Heart right ventricle (tissue), 16 donors: Measurements from ENCODE around the gene SLIT1. TPM values are rescaled to one million over a fixed set of nuclear protein-coding genes. Genes with fewer than 3 reads are reported as not detected.

Experiments
- ATAC-seq, 8 donors: fragments of 200-7000 bp; cut with Tn5 transposase; one replicate each; pipeline ENCODE4 v1.9.1; 2020; ENCODE audit warnings: mild to moderate bottlenecking in 8 of 8, moderate library complexity in 8 of 8, moderate number of reproducible peaks in 1 of 8
- DNase-seq, 2 donors: peaks; one replicate each; pipeline ENCODE4 v3.0.0-alpha.2; 2020
- H3K27ac ChIP-seq, 10 donors: fragments of 200-600 bp; sonication (generic) in 2 of 10; one replicate each; pipeline versions ENCODE4 v1.5.0 to v1.8.0; 2020 to 2022; ENCODE audit warnings: mild to moderate bottlenecking in 3 of 10
- H3K27me3 ChIP-seq, 7 donors: fragments of 200-600 bp; one replicate each; pipeline ENCODE4 v1.8.0; 2021 to 2022; ENCODE audit warnings: mild to moderate bottlenecking in 2 of 7
- H3K36me3 ChIP-seq, 9 donors: fragments of 200-600 bp; sonication (generic) in 1 of 9; one replicate each; pipeline versions ENCODE4 v1.5.0 to v1.8.0; 2020 to 2022; ENCODE audit warnings: mild to moderate bottlenecking in 2 of 9
- H3K4me1 ChIP-seq, 9 donors: fragments of 200-600 bp; sonication (generic) in 1 of 9; one replicate each; pipeline versions ENCODE4 v1.5.0 to v1.8.0; 2020 to 2022; ENCODE audit warnings: mild to moderate bottlenecking in 4 of 9
- H3K4me3 ChIP-seq, 10 donors: fragments of 200-600 bp; sonication (generic) in 2 of 10; one replicate each; pipeline versions ENCODE4 v1.5.0 to v1.8.0; 2020 to 2022; ENCODE audit warnings: mild to moderate bottlenecking in 7 of 10, moderate library complexity in 2 of 10
- H3K9me3 ChIP-seq, 11 donors: fragments of 200-600 bp in 10 of 11; sonication (generic) in 2 of 11; one replicate each; pipeline versions ENCODE4 v1.5.0 to v1.8.0; 2013 to 2022; ENCODE audit warnings: mild to moderate bottlenecking in 2 of 11, control low read depth in 1 of 11, moderate library complexity in 1 of 11
- WGBS, 2 donors: extraction: QIAGEN DNeasy Blood & Tissue Kit; methylation state at CpG; one replicate each; pipeline ENCODE4 v1.1.7; 2013; ENCODE audit warnings: inconsistent platforms in 1 of 2; 5-methylcytosine and 5-hydroxymethylcytosine counted together
- intact Hi-C, 10 donors: fragments of 100-400 bp; cut with DNase I; formaldehyde crosslinking; loops; one replicate each; pipeline versions ENCODE4 v1.11.1 to v1.14.2; 2022
- polyA plus RNA-seq, 2 donors: library from polyadenylated mRNA; stranded (reverse); fragments of 200-250 nt; gene quantifications; one replicate each; pipeline ENCODE4 v1.2.3, GENCODE V29; 2013
- total RNA-seq, 10 donors: library from RNA; stranded (reverse); fragmentation: NEBNext Ultra II Directional in 3 of 10; extraction: Animal tissue kit (Norgen Biotek cat#: 25700) in 3 of 10; gene quantifications; one replicate each; pipeline versions ENCODE4 v1.2.1 to v1.2.4, GENCODE V29; 2021 to 2023
- TF ChIP-seq, protein P1 (sequence below), 9 donors: fragments of 200-600 bp; sonication (generic) in 2 of 9; IDR thresholded peaks; one replicate each; pipeline versions ENCODE4 v1.5.0 to v1.8.0; 2021 to 2022; ENCODE audit warnings: antibody characterized with exemption in 9 of 9, mild to moderate bottlenecking in 5 of 9, moderate library complexity in 1 of 9
- donor health status: Arrhythmogenic right ventricular cardiomyopathy.
- donor health status: ischemic (EF 13 %, LVEDD 7.1; RV severe dilation, severe dysfunction).
- donor health status: healthy with polysubstance abuse.
- donor health status: DM: no; HTN: yes; CAD: no.
- donor health status: DM: no; HTN: no; CAD: no.
- donor health status: ischemic (EF 25% LVEDD 6.9; RV normal size, moderate dysfunction).
- donor health status: ischemic (EF 25% LVEDD 5.7; RV mildly dilated, moderate dysfunction).
- donor health status: healthy.
- donor health status: DM: yes; HTN: yes; CAD: no.
- donor health status: Ischemic cardiomyopathy.
- donor health status: ischemic (EF 35%, LVEDD 5.7; RV mildly dilated, moderate dysfunction).
- donor health status: nonischemic (EF 11% LVEDD 7.7; RV severe dilation, severe dysfunction).
- donor health status: DM: yes; HTN: yes; CAD: no.
- donor health status: PGD.
- donor health status: ischemic (EF 29% LVEDD 5.4; RV normal size, mild dysfunction).
- donor health status: nonischemic (EF 23%, LVEDD 6.1; RV moderate dilation, normal function).

Gene SLIT1
- total and polyA plus RNA-seq, 12 donors, result 0.04 to 0.31 (median 0.13) TPM; not detected in 1

- H3K27ac ChIP-seq, result no peak overlapping the region
- WGBS, 2 donors, result 64 to 75% methylated on average over 7 of the region's 7 CpGs
- TF ChIP-seq, protein P1, sequence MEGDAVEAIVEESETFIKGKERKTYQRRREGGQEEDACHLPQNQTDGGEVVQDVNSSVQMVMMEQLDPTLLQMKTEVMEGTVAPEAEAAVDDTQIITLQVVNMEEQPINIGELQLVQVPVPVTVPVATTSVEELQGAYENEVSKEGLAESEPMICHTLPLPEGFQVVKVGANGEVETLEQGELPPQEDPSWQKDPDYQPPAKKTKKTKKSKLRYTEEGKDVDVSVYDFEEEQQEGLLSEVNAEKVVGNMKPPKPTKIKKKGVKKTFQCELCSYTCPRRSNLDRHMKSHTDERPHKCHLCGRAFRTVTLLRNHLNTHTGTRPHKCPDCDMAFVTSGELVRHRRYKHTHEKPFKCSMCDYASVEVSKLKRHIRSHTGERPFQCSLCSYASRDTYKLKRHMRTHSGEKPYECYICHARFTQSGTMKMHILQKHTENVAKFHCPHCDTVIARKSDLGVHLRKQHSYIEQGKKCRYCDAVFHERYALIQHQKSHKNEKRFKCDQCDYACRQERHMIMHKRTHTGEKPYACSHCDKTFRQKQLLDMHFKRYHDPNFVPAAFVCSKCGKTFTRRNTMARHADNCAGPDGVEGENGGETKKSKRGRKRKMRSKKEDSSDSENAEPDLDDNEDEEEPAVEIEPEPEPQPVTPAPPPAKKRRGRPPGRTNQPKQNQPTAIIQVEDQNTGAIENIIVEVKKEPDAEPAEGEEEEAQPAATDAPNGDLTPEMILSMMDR (IDR thresholded peaks at IDR 0.05), result no peak
- H3K27me3 ChIP-seq, result peaks cover 0 to 23% (median 0%) of the 10 kb centered on the region in 7 donors
- H3K36me3 ChIP-seq, result no peaks in the 10 kb centered on the region
- H3K4me1 ChIP-seq, result no peaks in the 10 kb centered on the region
- peaks cover 0 to 5% (median 0%) of the 10 kb centered on the region in 11 donors for H3K9me3 ChIP-seq
- DNase-seq (no peak), ATAC-seq (no peak)
- intact Hi-C loops, result no loop called here
- H3K4me3 ChIP-seq, result no peak overlapping the region
Observed at GRCh38 chr10:97207756-97208346, 22.1 kb upstream of the SLIT1 start.

DNA sequence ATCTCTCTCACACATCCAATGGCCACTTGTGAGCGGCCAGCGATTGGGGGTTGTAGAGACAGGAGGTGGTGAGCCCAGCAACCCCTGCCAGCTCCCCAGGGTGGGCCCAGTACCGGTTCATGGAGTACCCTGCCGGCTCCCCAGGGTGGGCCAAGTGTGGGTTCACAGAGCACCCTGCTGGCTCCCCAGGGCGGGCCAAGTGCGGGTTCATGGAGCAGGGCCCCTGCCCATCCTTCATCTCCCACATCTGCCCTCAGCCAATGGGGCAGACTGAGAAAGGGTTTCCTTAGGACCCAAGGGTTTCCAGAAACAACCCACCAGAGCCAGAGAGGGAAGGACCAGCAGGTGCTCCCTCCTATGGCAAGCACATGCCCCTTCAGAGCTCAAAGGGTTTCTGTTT is 21.4 kb upstream of the SLIT1 start:
- intact Hi-C loops, result no loop called here
- ATAC-seq (no peak), DNase-seq (no peak)
- TF ChIP-seq, protein P1 (IDR thresholded peaks at IDR 0.05), result no peak
- Histone ChIP-seq H3K9me3 (peaks cover 0 to 5% (median 0%) of the 10 kb centered on the region in 11 donors), H3K27ac (no peak overlapping the region), H3K27me3 (peaks cover 0 to 20% (median 0%) of the 10 kb centered on the region in 7 donors), H3K4me1 (no peaks in the 10 kb centered on the region), H3K36me3 (no peaks in the 10 kb centered on the region), H3K4me3 (no peak overlapping the region)
- WGBS, 2 donors, result 95 to 96% methylated on average over 6 of the region's 6 CpGs

DNA sequence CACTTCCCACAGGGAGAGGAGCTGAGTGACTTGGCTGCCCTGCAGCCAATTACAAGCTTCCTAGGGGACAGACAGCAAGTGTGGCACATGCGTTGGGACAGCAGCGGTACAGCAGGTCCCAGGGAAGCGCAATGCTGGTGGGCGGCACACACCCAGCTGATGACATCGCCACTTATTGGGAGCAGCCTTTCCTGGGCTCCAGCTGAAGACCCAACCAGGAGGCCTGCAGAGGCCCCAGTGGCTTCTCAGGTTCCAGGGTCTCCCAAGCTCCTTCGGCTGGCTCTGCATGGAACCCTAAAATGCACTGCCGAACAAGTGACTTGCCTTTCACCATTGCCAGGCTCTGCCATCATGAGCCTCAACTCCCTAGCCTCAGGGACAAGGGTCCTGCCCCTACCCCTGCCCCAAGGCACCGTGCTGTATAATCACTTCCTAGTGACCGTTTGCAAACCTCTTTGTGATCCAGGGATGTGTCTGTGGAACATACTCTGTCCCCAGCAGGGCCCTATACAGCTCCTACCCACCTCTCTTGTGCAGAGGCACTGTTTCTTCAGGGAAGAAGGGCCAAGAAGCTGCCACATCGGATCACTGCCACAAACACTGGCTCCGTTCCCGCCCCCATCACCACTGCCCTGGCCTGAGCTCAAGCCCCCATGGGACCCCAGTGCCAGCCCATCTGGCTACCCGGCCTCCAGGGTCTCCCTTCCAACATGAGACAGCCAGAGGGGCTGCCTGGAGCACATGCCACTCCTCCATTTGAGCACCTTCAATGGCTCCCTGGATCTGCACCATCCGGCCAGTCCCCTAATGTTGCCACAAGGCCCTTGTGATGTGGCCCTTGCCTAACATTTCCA is 19.3 kb upstream of the SLIT1 start:
- intact Hi-C loops, result no loop called here
- Histone ChIP-seq H3K27me3 (peaks cover 0 to 20% (median 5%) of the 10 kb centered on the region in 7 donors), H3K9me3 (peaks cover 0 to 5% (median 0%) of the 10 kb centered on the region in 11 donors), H3K4me3 (no peak overlapping the region), H3K36me3 (no peaks in the 10 kb centered on the region), H3K4me1 (no peaks in the 10 kb centered on the region), H3K27ac (no peak overlapping the region)
- 88 to 92% methylated on average over 14 of the region's 14 CpGs for WGBS, 2 donors
- ATAC-seq, result no peak
- DNase-seq, result no peak
- TF ChIP-seq, protein P1 (IDR thresholded peaks at IDR 0.05), result no peak

GRCh38 chr10:97203220-97203619 is 17.5 kb upstream of the SLIT1 start:
- H3K27ac ChIP-seq, result no peak overlapping the region
- intact Hi-C loops, result no loop called here
- H3K4me3 ChIP-seq, result no peak overlapping the region
- WGBS, 2 donors, result 86 to 91% methylated on average over 7 of the region's 7 CpGs
- H3K4me1 ChIP-seq, result no peaks in the 10 kb centered on the region
- peaks cover 0 to 26% (median 5%) of the 10 kb centered on the region in 7 donors for H3K27me3 ChIP-seq
- H3K36me3 ChIP-seq, result no peaks in the 10 kb centered on the region
- H3K9me3 ChIP-seq, result peaks cover 0 to 5% (median 0%) of the 10 kb centered on the region in 11 donors
- TF ChIP-seq, protein P1 (IDR thresholded peaks at IDR 0.05), result no peak
- DNase-seq (no peak), ATAC-seq (no peak)
